IMR-90 (cell line): ENCODE measurements around the gene RAP1GAP2. TPM values are rescaled to one million over a fixed set of nuclear protein-coding genes. Genes with fewer than 3 reads are reported as not detected.

Experiments
- ATAC-seq: fragments of 200-7000 bp; cut with Tn5 transposase; 2 replicates; pipeline ENCODE4 v1.9.1; 2020; ENCODE audit warnings: low read depth, mild to moderate bottlenecking, moderate library complexity
- BruUV-seq: library from RNA; stranded (reverse); fragments of 400-500 nt; replicated peaks from 2 replicates; lab custom pipeline; 2021; lab: Mats Ljungman, UMichigan
- CTCF ChIA-PET: fragments of 300-600 bp; formaldehyde crosslinking; extraction: SDS; loops from one replicate; lab custom pipeline; 2021; ENCODE audit warnings: antibody characterized with exemption; lab: Yijun Ruan, JAX
- POLR2A ChIA-PET: fragments of 300-600 bp; sonication (Branson Sonifier 250); formaldehyde crosslinking; loops from one replicate; lab custom pipeline; 2022; ENCODE audit warnings: antibody characterized with exemption; ENCODE audit not compliant: unreplicated experiment; lab: Charles Lee
- DNase-seq: peaks from one replicate; pipeline ENCODE4 v3.0.0; 2013
- H2AFZ ChIP-seq: replicated peaks from 2 replicates; pipeline ENCODE3; 2013; ENCODE audit warnings: low read length, mild to moderate bottlenecking; ENCODE audit not compliant: poor library complexity
- H2AK5ac ChIP-seq: 2 replicates; pipeline ENCODE4 v1.6.1; 2013; ENCODE audit warnings: low read depth, low read length, inconsistent platforms
- H2AK9ac ChIP-seq: replicated peaks from 2 replicates; pipeline ENCODE3; 2013; ENCODE audit warnings: mild to moderate bottlenecking, low read depth, low read length, moderate library complexity; ENCODE audit not compliant: poor library complexity
- H2BK120ac ChIP-seq: 2 replicates; pipeline ENCODE4 v1.6.1; 2013; ENCODE audit warnings: low read depth, low read length, inconsistent platforms
- H2BK15ac ChIP-seq: 3 replicates; pipeline ENCODE4 v1.6.1; 2013; ENCODE audit warnings: low read depth, low read length, inconsistent platforms
- H2BK20ac ChIP-seq: 2 replicates; pipeline ENCODE4 v1.6.1; 2013; ENCODE audit warnings: low read depth, mild to moderate bottlenecking, inconsistent platforms, low read length, moderate library complexity
- H2BK5ac ChIP-seq: 2 replicates; pipeline ENCODE4 v1.6.1; 2013; ENCODE audit warnings: mild to moderate bottlenecking, low read depth, low read length, inconsistent platforms; ENCODE audit not compliant: poor library complexity, severe bottlenecking
- H3K14ac ChIP-seq: replicated peaks from 2 replicates; pipeline ENCODE4 v1.6.1; 2013; ENCODE audit warnings: low read depth, low read length, inconsistent platforms
- H3K18ac ChIP-seq: 2 replicates; pipeline ENCODE4 v1.6.1; 2013; ENCODE audit warnings: low read depth, low read length, control low read depth
- H3K23ac ChIP-seq: 2 replicates; pipeline ENCODE4 v1.6.1; 2013; ENCODE audit warnings: low read depth, low read length, inconsistent platforms
- H3K27ac ChIP-seq: 2 replicates; pipeline ENCODE4 v1.5.1; 2013; ENCODE audit warnings: mild to moderate bottlenecking, control low read depth, low read length; ENCODE audit not compliant: insufficient read depth
- H3K27me3 ChIP-seq: 2 replicates; pipeline ENCODE4 v1.6.1; 2013; ENCODE audit warnings: low read length; ENCODE audit not compliant: control insufficient read depth, insufficient read depth
- H3K36me3 ChIP-seq: 2 replicates; pipeline ENCODE4 v1.6.1; 2013; ENCODE audit warnings: low read length, mixed read lengths; ENCODE audit not compliant: control insufficient read depth, insufficient read depth
- H3K4ac ChIP-seq: 2 replicates; pipeline ENCODE4 v1.6.1; 2013; ENCODE audit warnings: low read depth, low read length, inconsistent platforms
- H3K4me1 ChIP-seq: 2 replicates; pipeline ENCODE4 v1.6.1; 2013; ENCODE audit warnings: low read length, mixed read lengths; ENCODE audit not compliant: control insufficient read depth, insufficient read depth
- H3K4me2 ChIP-seq: 2 replicates; pipeline ENCODE4 v1.6.1; 2013; ENCODE audit warnings: low read depth, mild to moderate bottlenecking, control low read depth, low read length, moderate library complexity
- H3K4me3 ChIP-seq: 2 replicates; pipeline ENCODE4 v1.5.1; 2013; ENCODE audit warnings: low read depth, mild to moderate bottlenecking, control low read depth, low read length, moderate library complexity; ENCODE audit not compliant: insufficient read depth
- H3K56ac ChIP-seq: 2 replicates; pipeline ENCODE4 v1.6.1; 2013; ENCODE audit warnings: low read length, inconsistent platforms; ENCODE audit not compliant: insufficient read depth; ENCODE audit errors: extremely low read depth
- H3K79me1 ChIP-seq, 2 experiments: 2 replicates each; pipeline ENCODE4 v1.6.1; 2013; ENCODE audit warnings: low read length in 2 of 2, inconsistent platforms in 1 of 2, low read depth in 1 of 2
- H3K9ac ChIP-seq: 2 replicates; pipeline ENCODE4 v1.6.1; 2013; ENCODE audit warnings: low read depth, low read length, control low read depth
- H3K9me1 ChIP-seq: 2 replicates; pipeline ENCODE4 v1.6.1; 2013; ENCODE audit warnings: low read length, inconsistent platforms; ENCODE audit not compliant: insufficient read depth
- H3K9me3 ChIP-seq: 2 replicates; pipeline ENCODE4 v1.6.1; 2013; ENCODE audit warnings: low read length; ENCODE audit not compliant: control insufficient read depth, insufficient read depth
- H4K20me1 ChIP-seq: 2 replicates; pipeline ENCODE4 v1.6.1; 2013; ENCODE audit warnings: low read length, inconsistent platforms; ENCODE audit not compliant: insufficient read depth
- H4K5ac ChIP-seq: 2 replicates; pipeline ENCODE4 v1.6.1; 2013; ENCODE audit warnings: mild to moderate bottlenecking, low read depth, low read length, control low read depth
- H4K8ac ChIP-seq, 2 experiments: 2 replicates each; pipeline ENCODE4 v1.6.1; 2013; ENCODE audit warnings: low read depth in 2 of 2, low read length in 2 of 2, control low read depth in 1 of 2, inconsistent platforms in 1 of 2
- H4K91ac ChIP-seq: 2 replicates; pipeline ENCODE4 v1.6.1; 2013; ENCODE audit warnings: low read depth, low read length, inconsistent platforms; ENCODE audit not compliant: insufficient read depth
- CEBPB ChIP-seq: IDR thresholded peaks from 2 replicates; pipeline ENCODE4 v1.6.1; 2012; ENCODE audit warnings: low read depth, low read length, improper control_type of control experiment
- ELK1 ChIP-seq: fragments of 150-350 bp; IDR thresholded peaks from 2 replicates; pipeline ENCODE4 v1.6.1; 2016; ENCODE audit warnings: low read depth, mild to moderate bottlenecking, low read length, moderate library complexity, borderline replicate concordance
- FOS ChIP-seq: fragments of 150-350 bp; IDR thresholded peaks from 2 replicates; pipeline ENCODE4 v1.6.1; 2016; ENCODE audit warnings: low read depth, low read length
- MAFK ChIP-seq: IDR thresholded peaks from 2 replicates; pipeline ENCODE4 v1.6.1; 2012; ENCODE audit warnings: low read depth, low read length, improper control_type of control experiment
- MAZ ChIP-seq: IDR thresholded peaks from 2 replicates; pipeline ENCODE4 v1.6.1; 2012; ENCODE audit warnings: low read depth, mild to moderate bottlenecking, low read length, improper control_type of control experiment, moderate library complexity, borderline replicate concordance
- WGBS, 2 experiments: methylation state at CpG; one replicate each; pipeline versions ENCODE4 v1.1.5 to v1.1.7; 2013; ENCODE audit warnings: missing lambda C conversion rate in 2 of 2; ENCODE audit not compliant: insufficient read length in 1 of 2; ENCODE audit errors: extremely low coverage in 2 of 2; 5-methylcytosine and 5-hydroxymethylcytosine counted together
- dilution Hi-C: fragments of 300-500 bp; cut with HindIII; formaldehyde crosslinking; loops from one replicate; pipeline ENCODE4 v1.14.3; 2018; ENCODE audit warnings: low sequenced_read_pairs; ENCODE audit not compliant: unreplicated experiment
- in situ Hi-C: fragments of 300-500 bp; cut with MboI; formaldehyde crosslinking; loops from 3 replicates; pipeline ENCODE4 v1.14.3; 2019; ENCODE audit warnings: low sequenced_read_pairs, inconsistent platforms, mixed read lengths
- intact Hi-C: fragments of 100-400 bp; cut with micrococcal nuclease; formaldehyde crosslinking; loops from 2 replicates; pipeline ENCODE4 v1.10.0; 2022
- polyA plus RNA-seq, 3 experiments: library from polyadenylated mRNA; depleted of rRNA; stranded (reverse); fragments of >200 nt; gene quantifications; 2 replicates each; pipeline ENCODE4 v1.2.3, GENCODE V29; 2012; ENCODE audit warnings: low replicate concordance in 1 of 3
- total RNA-seq: library from RNA; depleted of rRNA; stranded (reverse); fragments of >200 nt; gene quantifications from 2 replicates; pipeline ENCODE4 v1.2.3, GENCODE V29; 2012

RAP1GAP2 gene
- total and polyA plus RNA-seq, 2 of the 4 experiments (the other 2 are of a cell fraction) = 5.7 to 7.5 TPM

- ChIA-PET POLR2A (no interaction called here), CTCF (no interaction called here)
- H2AFZ ChIP-seq = no peak overlapping the region
These were observed 187.0 kb downstream of the RAP1GAP2 start for GRCh38 chr17:2983255-2983654.

More at GRCh38 chr17:2983255-2983654, 187.0 kb downstream of the RAP1GAP2 start:
- intact Hi-C loops = no loop called here
- dilution Hi-C loops = no loop called here
- ATAC-seq = no peak
- Histone ChIP-seq H3K56ac (no peak overlapping the region), H3K9ac (no peak overlapping the region), H3K4ac (peak overlapping the region; percentile 44; the same call in 1 of the 2 replicates), H3K9me3 (no peaks in the 10 kb centered on the region), H3K4me1 (peaks cover 2% of the 10 kb centered on the region; the same call in 1 of the 2 replicates), H2BK120ac (peak overlapping the region; percentile 44; the same call in 1 of the 2 replicates), H2BK5ac (peak overlapping the region; percentile 42), H2BK15ac (no peak overlapping the region), H4K8ac (peak overlapping the region in 1 of 2 experiments; percentile 7; a peak in 2 of 4 replicates), H3K4me3 (no peak overlapping the region), H3K27me3 (no peaks in the 10 kb centered on the region), H3K9me1 (no peaks in the 10 kb centered on the region), H3K27ac (peak overlapping the region; percentile 49; the same call in 1 of the 2 replicates), H2AK5ac (no peak overlapping the region), H3K14ac (no peak overlapping the region), H3K4me2 (no peak overlapping the region), H2AK9ac (no peak overlapping the region), H2BK20ac (no peak overlapping the region; the same call in 1 of the 2 replicates), H3K18ac (peak overlapping the region; percentile 13; the same call in 1 of the 2 replicates), H3K79me1 (0 out of 4 replicates have a peak, but pooled peaks cover 0 to 1% of the 10 kb centered on the region in 2 experiments), H4K91ac (no peak overlapping the region), H3K23ac (no peak overlapping the region), H4K5ac (no peak overlapping the region), H3K36me3 (no peaks in the 10 kb centered on the region), H4K20me1 (no peaks in the 10 kb centered on the region)
- no peak for DNase-seq
- BruUV-seq = no TSS peak
- in situ Hi-C loops = no loop called here
- TF ChIP-seq ELK1 (no peak), CEBPB (peak; percentile 69), MAZ (no peak), MAFK (no peak), FOS (no peak)
- WGBS, 2 experiments = 70% methylated on average over 2 of the region's 9 CpGs; no CpG with 5 or more reads in 1 of the 2 experiments
